OCI-LY3 (cell line): ENCODE measurements around the gene ZBTB32.
"Not testable (repeated sequence)": the region's sequence is repeated elsewhere in the genome, so short reads cannot be mapped to it uniquely, and the experiment has no call there.

Experiments used
- H2AFZ ChIP-seq: fragments of 200-600, 300-600 bp; shearing (Covaris generic); 2 replicates; pipeline ENCODE4 v1.6.0; 2014; ENCODE audit warnings: antibody characterized with exemption, low read depth, low read length
- H3K27ac ChIP-seq: fragments of 200-600, 300-600 bp; sonication (generic); 2 replicates; pipeline ENCODE4 v1.5.1; 2014; ENCODE audit warnings: mild to moderate bottlenecking, low read length, moderate library complexity, mixed read lengths
- H3K27me3 ChIP-seq: fragments of 200-600, 300-600 bp; sonication (generic); 2 replicates; pipeline ENCODE4 v1.6.1; 2014; ENCODE audit warnings: low read depth, low read length, mixed read lengths
- H3K36me3 ChIP-seq: fragments of 200-600, 300-600 bp; sonication (generic); replicated peaks from 2 replicates; pipeline ENCODE3; 2014; ENCODE audit warnings: low read depth, low read length, mixed read lengths
- H3K4me1 ChIP-seq: fragments of 300-600, 200-600 bp; sonication (generic); 2 replicates; pipeline ENCODE4 v1.6.1; 2014; ENCODE audit warnings: low read length, mixed read lengths
- H3K4me2 ChIP-seq: fragments of 200-600, 300-600 bp; sonication (generic); 2 replicates; pipeline ENCODE4 v1.6.1; 2014; ENCODE audit warnings: low read length, mixed read lengths
- H3K4me3 ChIP-seq: fragments of 300-600, 200-600 bp; sonication (generic); 2 replicates; pipeline ENCODE4 v1.5.1; 2014; ENCODE audit warnings: antibody characterized with exemption, mild to moderate bottlenecking, low read length, moderate library complexity
- H3K79me2 ChIP-seq: fragments of 300-600, 200-600 bp; shearing (Covaris generic); 2 replicates; pipeline ENCODE4 v1.6.1; 2014; ENCODE audit warnings: mild to moderate bottlenecking, low read length, mixed read lengths
- H3K9ac ChIP-seq: fragments of 300-600, 200-600 bp; shearing (Covaris generic); 2 replicates; pipeline ENCODE4 v1.6.0; 2014; ENCODE audit warnings: mild to moderate bottlenecking, low read length, moderate library complexity
- H3K9me3 ChIP-seq: fragments of 200-600, 300-600 bp; shearing (Covaris generic); 2 replicates; pipeline ENCODE4 v1.6.1; 2014; ENCODE audit warnings: low read length, mixed read lengths; ENCODE audit not compliant: insufficient read depth
- H4K20me1 ChIP-seq: fragments of 200-600, 300-600 bp; sonication (generic); 2 replicates; pipeline ENCODE4 v1.6.1; 2016; ENCODE audit warnings: low read length, mixed read lengths; ENCODE audit not compliant: insufficient read depth
- EZH2phosphoT487 ChIP-seq: fragments of 200-600 bp; shearing (Covaris generic); IDR thresholded peaks from 2 replicates; pipeline ENCODE4 v1.6.1; 2018; ENCODE audit warnings: antibody characterized with exemption, mixed run types, low read depth
- TF ChIP-seq, protein P1 (sequence below): fragments of 200-600, 300-600 bp; sonication (generic); IDR thresholded peaks from 2 replicates; pipeline ENCODE4 v1.5.1; 2014; ENCODE audit warnings: antibody characterized with exemption, low read length, low read depth

ZBTB32 gene, protein sequence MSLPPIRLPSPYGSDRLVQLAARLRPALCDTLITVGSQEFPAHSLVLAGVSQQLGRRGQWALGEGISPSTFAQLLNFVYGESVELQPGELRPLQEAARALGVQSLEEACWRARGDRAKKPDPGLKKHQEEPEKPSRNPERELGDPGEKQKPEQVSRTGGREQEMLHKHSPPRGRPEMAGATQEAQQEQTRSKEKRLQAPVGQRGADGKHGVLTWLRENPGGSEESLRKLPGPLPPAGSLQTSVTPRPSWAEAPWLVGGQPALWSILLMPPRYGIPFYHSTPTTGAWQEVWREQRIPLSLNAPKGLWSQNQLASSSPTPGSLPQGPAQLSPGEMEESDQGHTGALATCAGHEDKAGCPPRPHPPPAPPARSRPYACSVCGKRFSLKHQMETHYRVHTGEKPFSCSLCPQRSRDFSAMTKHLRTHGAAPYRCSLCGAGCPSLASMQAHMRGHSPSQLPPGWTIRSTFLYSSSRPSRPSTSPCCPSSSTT

DNA sequence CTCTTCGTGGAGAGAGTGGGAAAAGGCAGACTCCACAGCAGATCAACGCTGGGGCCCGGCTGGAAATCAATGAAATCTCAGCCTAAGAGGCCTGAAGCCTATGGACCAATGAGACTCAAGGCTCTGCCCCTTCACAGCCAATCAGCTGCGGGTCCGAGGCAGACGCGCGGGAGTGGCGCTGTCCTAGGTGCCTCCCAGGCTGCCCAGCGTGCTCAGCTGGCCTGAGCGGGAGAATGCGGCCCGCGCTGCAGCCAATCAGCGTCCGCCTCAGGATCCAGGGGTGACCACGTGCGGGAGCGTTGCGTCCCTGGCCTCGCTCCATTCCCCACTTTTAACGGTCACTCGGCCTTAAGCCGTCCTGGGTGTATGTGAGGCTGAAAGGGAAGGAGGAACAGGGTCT, at the start of gene ZBTB32:
Gene ZBTB32 (plus strand): TSS at position 341 of the 400 bp plus-strand sequence. CDS start 10,069 bp downstream, outside the sequence.
- no peak within 1 kb of the TSS for H2AFZ ChIP-seq
- TF ChIP-seq, protein P1, sequence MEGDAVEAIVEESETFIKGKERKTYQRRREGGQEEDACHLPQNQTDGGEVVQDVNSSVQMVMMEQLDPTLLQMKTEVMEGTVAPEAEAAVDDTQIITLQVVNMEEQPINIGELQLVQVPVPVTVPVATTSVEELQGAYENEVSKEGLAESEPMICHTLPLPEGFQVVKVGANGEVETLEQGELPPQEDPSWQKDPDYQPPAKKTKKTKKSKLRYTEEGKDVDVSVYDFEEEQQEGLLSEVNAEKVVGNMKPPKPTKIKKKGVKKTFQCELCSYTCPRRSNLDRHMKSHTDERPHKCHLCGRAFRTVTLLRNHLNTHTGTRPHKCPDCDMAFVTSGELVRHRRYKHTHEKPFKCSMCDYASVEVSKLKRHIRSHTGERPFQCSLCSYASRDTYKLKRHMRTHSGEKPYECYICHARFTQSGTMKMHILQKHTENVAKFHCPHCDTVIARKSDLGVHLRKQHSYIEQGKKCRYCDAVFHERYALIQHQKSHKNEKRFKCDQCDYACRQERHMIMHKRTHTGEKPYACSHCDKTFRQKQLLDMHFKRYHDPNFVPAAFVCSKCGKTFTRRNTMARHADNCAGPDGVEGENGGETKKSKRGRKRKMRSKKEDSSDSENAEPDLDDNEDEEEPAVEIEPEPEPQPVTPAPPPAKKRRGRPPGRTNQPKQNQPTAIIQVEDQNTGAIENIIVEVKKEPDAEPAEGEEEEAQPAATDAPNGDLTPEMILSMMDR, result no peak
- no peak for TF ChIP-seq EZH2phosphoT487

DNA sequence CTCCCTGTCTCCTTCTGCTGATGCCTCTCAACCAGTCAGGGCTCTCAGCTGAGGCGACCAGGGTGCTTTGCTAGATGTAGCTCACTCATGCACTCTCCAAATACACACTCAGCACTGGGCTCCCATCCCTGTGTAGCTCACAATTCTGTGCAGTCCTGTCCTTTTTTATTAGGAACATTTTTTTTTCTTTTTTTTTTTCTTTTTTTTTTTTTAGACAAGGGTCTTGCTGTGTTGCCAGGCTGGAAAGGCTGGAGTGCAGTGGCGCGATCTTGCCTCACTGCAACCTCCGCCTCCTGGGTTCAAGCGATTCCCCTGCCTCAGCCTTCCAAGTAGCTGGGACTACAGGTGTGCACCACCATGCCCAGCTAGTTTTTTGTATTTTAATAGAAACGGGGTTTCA, 49.5 kb upstream of the ZBTB32 start:
- not testable (repeated sequence) for H3K9me3 ChIP-seq, H3K9ac ChIP-seq
- H3K36me3 ChIP-seq, result peaks cover 38% of the 10 kb centered on the region

More for the DNA sequence above, at the start of gene ZBTB32:
- Histone ChIP-seq H3K4me3 (peak within 1 kb of the TSS; percentile 80; the same call in 1 of the 2 replicates), H3K27ac (no peak within 1 kb of the TSS), H3K4me2 (peak within 1 kb of the TSS; percentile 77), H3K9me3 (no peaks in the 10 kb centered on the region), H3K79me2 (no peaks in the 10 kb centered on the region), H3K36me3 (no peaks in the 10 kb centered on the region), H3K27me3 (no peaks in the 10 kb centered on the region), H4K20me1 (no peaks in the 10 kb centered on the region), H3K4me1 (no peaks in the 10 kb centered on the region), H3K9ac (no peak within 1 kb of the TSS)

DNA sequence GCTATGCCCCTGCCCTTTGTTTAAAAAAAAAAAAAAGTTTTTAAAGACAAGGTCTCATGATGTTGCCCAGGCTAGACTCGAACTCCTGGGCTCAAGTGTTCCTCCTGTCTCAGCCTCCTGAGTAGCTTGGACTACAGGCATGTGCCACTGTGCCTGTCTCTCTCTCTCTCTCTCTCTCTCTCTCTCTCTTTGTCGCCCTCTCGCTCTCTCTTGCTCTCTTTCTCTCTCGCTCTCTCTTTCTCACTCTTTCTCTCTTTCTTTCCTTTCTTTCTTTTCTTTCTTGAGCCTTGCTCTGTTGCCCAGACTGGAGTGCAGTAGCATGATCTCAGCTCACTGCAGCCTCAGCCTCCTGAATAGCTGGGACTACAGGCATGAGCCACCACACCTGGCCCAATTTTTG, 48.8 kb upstream of the ZBTB32 start:
- H3K36me3 ChIP-seq, result peaks cover 36% of the 10 kb centered on the region
- H2AFZ ChIP-seq, result no peak overlapping the region

More for the DNA sequence above, 49.5 kb upstream of the ZBTB32 start:
- peaks cover 15% of the 10 kb centered on the region for H3K79me2 ChIP-seq
- not testable (repeated sequence) for H2AFZ ChIP-seq, H3K27ac ChIP-seq, H3K4me1 ChIP-seq, H3K4me2 ChIP-seq, H3K4me3 ChIP-seq, H3K27me3 ChIP-seq, H4K20me1 ChIP-seq

DNA sequence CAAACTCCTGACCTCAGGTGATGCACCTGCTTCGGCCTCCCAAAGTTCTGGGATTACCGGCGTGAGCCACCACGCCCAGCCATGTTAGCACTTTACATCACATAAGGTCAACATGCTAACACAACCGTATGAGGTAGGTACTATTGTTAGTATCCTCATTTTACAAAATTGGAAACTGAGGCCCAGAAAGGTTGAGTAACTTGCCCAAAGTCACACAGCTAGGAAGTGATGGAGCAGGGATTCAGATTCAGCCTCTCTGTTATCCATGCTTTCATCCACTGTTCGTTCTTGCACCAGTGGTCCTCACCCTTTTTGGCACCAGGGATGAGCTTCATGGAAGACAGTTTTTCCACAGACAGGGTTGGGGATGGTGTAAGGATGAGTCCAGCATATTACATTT, 47.7 kb upstream of the ZBTB32 start:
- no peak overlapping the region for H3K4me2 ChIP-seq
- H2AFZ ChIP-seq, result no peak overlapping the region
- no peaks in the 10 kb centered on the region for H3K9me3 ChIP-seq
- H3K4me1 ChIP-seq, result no peaks in the 10 kb centered on the region
- no peak overlapping the region for H3K9ac ChIP-seq
- H3K79me2 ChIP-seq, result no peaks in the 10 kb centered on the region
- H3K4me3 ChIP-seq, result no peak overlapping the region
- H3K27me3 ChIP-seq, result no peaks in the 10 kb centered on the region
- H3K27ac ChIP-seq, result no peak overlapping the region
- TF ChIP-seq EZH2phosphoT487, result no peak
- TF ChIP-seq, protein P1, result no peak
- H3K36me3 ChIP-seq, result peaks cover 40% of the 10 kb centered on the region
- no peaks in the 10 kb centered on the region for H4K20me1 ChIP-seq

More for the DNA sequence above, 48.8 kb upstream of the ZBTB32 start:
- Histone ChIP-seq H3K9me3 (no peaks in the 10 kb centered on the region), H4K20me1 (no peaks in the 10 kb centered on the region), H3K9ac (no peak overlapping the region), H3K4me3 (no peak overlapping the region), H3K79me2 (peaks cover 7% of the 10 kb centered on the region), H3K27ac (no peak overlapping the region), H3K4me2 (no peak overlapping the region), H3K4me1 (no peaks in the 10 kb centered on the region), H3K27me3 (no peaks in the 10 kb centered on the region)
- no peak for TF ChIP-seq EZH2phosphoT487
- TF ChIP-seq, protein P1, result no peak
